Pancreas (tissue), 10 donors: ENCODE measurements around the gene GBF1. TPM values are rescaled to one million over a fixed set of nuclear protein-coding genes. Genes with fewer than 3 reads are reported as not detected.
A peak's percentile ranks its signal among the peaks of the same experiment; 100 is the strongest.
"Not testable (repeated sequence)": the region's sequence is repeated elsewhere in the genome, so short reads cannot be mapped to it uniquely, and the experiment has no call there.

Experiments
- ATAC-seq, 4 donors: fragments of 200-7000 bp; cut with Tn5 transposase; one replicate each; pipeline versions ENCODE4 v1.8.0 to v1.9.1; 2020; ENCODE audit warnings: mild to moderate bottlenecking in 4 of 4, moderate library complexity in 4 of 4
- DNase-seq, 6 donors: peaks; one replicate each; pipeline ENCODE4 v3.0.0-alpha.2; 2020
- FAIRE-seq: peaks from 2 replicates; lab custom pipeline; 2012; peaks lifted over from hg19 to GRCh38; lab: Jason Lieb, UNC
- H3K27ac ChIP-seq, 4 donors: fragments of 200-600 bp; sonication (generic); 1 replicate in 3 of 4; 2 replicates in 1 of 4; pipeline versions ENCODE4 v1.5.0 to v1.8.0; 2020
- H3K27me3 ChIP-seq, 4 donors: fragments of 200-600 bp; one replicate each; pipeline ENCODE4 v1.8.0; 2021
- H3K36me3 ChIP-seq, 3 donors: fragments of 200-600 bp; sonication (generic) in 1 of 3; one replicate each; pipeline versions ENCODE4 v1.5.0 to v1.8.0; 2020 to 2021
- H3K4me1 ChIP-seq, 3 donors: fragments of 200-600 bp; one replicate each; pipeline ENCODE4 v1.8.0; 2021
- H3K4me3 ChIP-seq, 4 donors: fragments of 200-600 bp; sonication (generic) in 2 of 4; one replicate each; pipeline versions ENCODE4 v1.5.0 to v1.8.0; 2020 to 2021
- H3K9me3 ChIP-seq, 4 donors: fragments of 200-600 bp; one replicate each; pipeline ENCODE4 v1.8.0; 2021
- CTCF ChIP-seq, 4 donors: fragments of 200-600 bp; sonication (generic) in 3 of 4; IDR thresholded peaks; one replicate each; pipeline versions ENCODE4 v1.5.0 to v1.8.0; 2021; ENCODE audit warnings: antibody characterized with exemption in 4 of 4
- WGBS, 2 donors: extraction: QIAGEN DNeasy Blood & Tissue Kit; methylation state at CpG; one replicate each; pipeline ENCODE4 v1.1.7; 2013; 5-methylcytosine and 5-hydroxymethylcytosine counted together
- intact Hi-C, 3 donors: fragments of 100-400 bp; cut with DNase I; formaldehyde crosslinking; loops; one replicate each; pipeline versions ENCODE4 v1.11.1 to v1.14.2; 2022
- polyA plus RNA-seq, 2 donors: library from polyadenylated mRNA; stranded (reverse); fragments of 200-250 nt; gene quantifications; one replicate each; pipeline ENCODE4 v1.2.3, GENCODE V29; 2013
- total RNA-seq, 6 donors: library from RNA; stranded (reverse); fragmentation: NEBNext Ultra II Directional in 4 of 6; extraction: Animal tissue kit (Norgen Biotek cat#: 25700) in 4 of 6; gene quantifications; one replicate each; pipeline versions ENCODE4 v1.2.1 to v1.2.4, GENCODE V29; 2021 to 2023
- donor health status: healthy with polysubstance abuse.
- donor health status: DM: no; HTN: no; CAD: no; lungs with moderate emphysema.
- donor health status: DM: no; HTN: no; CAD: no.
- donor health status: control.
- donor health status: control.
- donor health status: Bipolar disorder and iron deficiency.
- donor health status: DM: yes; HTN: yes; CAD: no.
- donor health status: DM: no; HTN: no; CAD: no.
- donor health status: DM: no; HTN: no; CAD: no.
- donor health status: DM: yes; HTN: yes; CAD: no.

The GBF1 gene
- total and polyA plus RNA-seq, 8 donors = 14.9 to 27.6 (median 18.2) TPM

DNA sequence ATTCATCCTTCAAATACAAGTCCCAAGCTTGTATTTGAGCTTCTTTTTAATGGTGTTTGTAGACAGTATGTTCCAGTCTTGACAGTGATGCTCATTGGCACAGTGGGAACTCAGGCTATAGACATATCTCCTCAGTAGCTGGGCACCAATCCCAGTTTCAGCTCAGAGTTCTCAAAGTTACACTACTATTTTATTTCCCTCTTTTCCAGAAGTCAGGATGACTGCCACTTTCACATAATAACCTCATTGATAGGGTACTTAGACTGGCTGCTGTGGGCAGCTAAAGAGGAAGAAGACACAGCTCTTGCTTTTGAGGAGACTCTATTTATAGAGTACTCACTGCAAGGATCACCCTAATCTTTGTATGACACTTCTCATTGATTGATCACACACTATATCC, 2.4 kb downstream of the GBF1 start:
- ATAC-seq (no peak), DNase-seq (no peak), FAIRE-seq (no peak)
- H3K36me3 ChIP-seq = no peaks in the 10 kb centered on the region
- peak overlapping the region in 1 of 4 donors; percentile 8 for H3K4me3 ChIP-seq
- no peaks in the 10 kb centered on the region for H3K27me3 ChIP-seq
- TF ChIP-seq CTCF (IDR thresholded peaks at IDR 0.05) = no peak
- intact Hi-C loops = no loop called here
- peaks cover 20 to 26% (median 21%) of the 10 kb centered on the region in 3 donors for H3K4me1 ChIP-seq
- no peak overlapping the region for H3K27ac ChIP-seq
- no peaks in the 10 kb centered on the region for H3K9me3 ChIP-seq

DNA sequence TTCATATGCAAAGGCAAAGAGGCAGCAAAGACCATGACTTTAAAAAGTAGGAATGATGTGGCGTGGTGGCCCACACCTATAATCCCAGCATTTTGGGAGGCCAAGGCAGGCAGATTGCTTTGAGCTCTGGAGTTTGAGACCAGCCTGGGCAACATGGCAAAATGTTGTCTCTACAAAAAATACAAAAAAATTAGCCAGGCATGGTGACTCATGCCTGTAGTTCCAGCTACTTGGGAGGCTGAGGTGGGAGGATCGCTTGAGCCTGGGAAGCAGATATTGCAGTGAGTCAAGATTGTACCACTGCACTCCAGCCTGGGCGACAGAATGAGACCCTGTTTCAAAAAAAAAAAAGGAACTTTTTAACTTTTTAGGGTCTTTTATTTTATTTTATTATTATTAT, 7.2 kb downstream of the GBF1 start:
- ATAC-seq, H3K27me3 ChIP-seq, H3K4me3 ChIP-seq, H3K9me3 ChIP-seq, FAIRE-seq, H3K27ac ChIP-seq, H3K36me3 ChIP-seq, DNase-seq, intact Hi-C loops: not testable (repeated sequence)
- H3K4me1 ChIP-seq = peaks cover 12 to 16% (median 12%) of the 10 kb centered on the region in 3 donors
- 95 to 98% methylated on average over 3 of the region's 3 CpGs for WGBS, 2 donors

DNA sequence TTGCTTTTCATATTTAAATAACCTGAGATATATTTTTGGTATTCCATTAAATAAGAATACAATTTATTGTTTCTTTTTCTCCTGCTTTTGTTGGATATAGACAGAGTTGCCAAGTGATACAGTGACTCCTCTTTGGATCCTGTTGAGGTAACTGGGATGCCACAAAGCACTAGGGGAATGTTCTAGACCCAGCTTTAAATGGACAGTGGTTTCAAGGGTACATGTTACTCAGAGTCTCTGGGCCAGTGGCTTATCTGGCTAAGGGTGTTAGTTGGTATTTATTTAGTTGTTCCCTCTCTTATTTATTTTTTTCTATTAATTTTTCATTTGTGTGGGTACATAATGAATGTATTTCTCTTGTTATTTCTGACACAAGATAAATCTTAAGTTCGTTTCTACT, 9.1 kb downstream of the GBF1 start:
- WGBS, 2 donors = 27 to 42% methylated on average over 1 of the region's 1 CpG
- peaks cover 0 to 4% (median 0%) of the 10 kb centered on the region in 3 donors for H3K4me1 ChIP-seq
- no peak for FAIRE-seq

DNA sequence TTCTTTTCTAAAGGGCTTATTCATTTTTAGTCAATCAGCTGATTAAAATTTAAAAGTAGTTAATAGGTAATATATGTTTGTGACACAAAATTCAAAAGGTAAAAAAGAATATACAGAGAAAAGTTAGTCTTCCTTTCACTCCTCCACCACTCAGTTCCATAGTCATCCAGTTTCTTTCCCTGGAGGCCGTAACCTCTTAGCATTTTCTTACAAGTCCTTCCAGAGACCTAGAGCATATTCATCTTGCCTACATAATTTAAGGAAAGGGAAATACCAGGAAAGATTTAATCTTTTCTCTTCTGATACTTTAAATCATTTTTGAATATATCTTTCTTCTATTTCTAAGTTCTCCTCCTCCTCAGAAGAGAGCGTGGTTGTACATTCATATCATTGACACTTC, 10.1 kb downstream of the GBF1 start:
- WGBS, 2 donors = 96 to 99% methylated on average over 2 of the region's 2 CpGs
- peaks cover 0 to 4% (median 0%) of the 10 kb centered on the region in 3 donors for H3K4me1 ChIP-seq
- FAIRE-seq (no peak), DNase-seq (no peak), ATAC-seq (no peak)
- intact Hi-C loops = no loop called here
- H3K9me3 ChIP-seq = no peaks in the 10 kb centered on the region
- no peak for TF ChIP-seq CTCF (IDR thresholded peaks at IDR 0.05)
- no peak overlapping the region for H3K27ac ChIP-seq
- H3K4me3 ChIP-seq = no peak overlapping the region
- peaks cover 0 to 10% (median 1%) of the 10 kb centered on the region in 3 donors for H3K36me3 ChIP-seq
- H3K27me3 ChIP-seq = no peaks in the 10 kb centered on the region

More for the DNA sequence above, 9.1 kb downstream of the GBF1 start:
- ATAC-seq (no peak), DNase-seq (no peak)
- H3K9me3 ChIP-seq = no peaks in the 10 kb centered on the region
- TF ChIP-seq CTCF (IDR thresholded peaks at IDR 0.05) = no peak
- no peaks in the 10 kb centered on the region for H3K27me3 ChIP-seq
- intact Hi-C loops = no loop called here
- H3K36me3 ChIP-seq = peaks cover 0 to 1% (median 0%) of the 10 kb centered on the region in 3 donors
- no peak overlapping the region for H3K27ac ChIP-seq
- H3K4me3 ChIP-seq = no peak overlapping the region

DNA sequence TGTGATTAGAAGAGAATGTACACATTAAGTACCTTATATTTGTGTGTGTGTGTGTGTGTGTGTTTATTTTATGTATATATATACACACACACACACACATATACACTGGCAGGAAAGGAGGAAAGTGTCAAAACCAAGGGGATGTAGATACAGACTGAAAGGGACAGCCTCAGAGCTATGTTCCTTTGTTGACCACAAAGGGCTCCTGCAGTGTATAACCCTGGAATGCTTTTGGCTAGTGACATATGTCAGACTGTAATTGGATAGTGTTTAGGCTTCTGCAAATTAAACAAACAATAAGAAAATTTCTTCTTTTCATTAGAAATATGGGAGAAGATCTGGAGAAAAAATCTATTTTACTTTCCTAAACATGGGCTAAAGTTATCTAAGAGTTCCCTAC, 15.9 kb downstream of the GBF1 start:
- TF ChIP-seq CTCF (IDR thresholded peaks at IDR 0.05) = no peak
- H3K27me3 ChIP-seq = no peaks in the 10 kb centered on the region
- no peak overlapping the region for H3K27ac ChIP-seq
- intact Hi-C loops = no loop called here
- DNase-seq (no peak), FAIRE-seq (no peak), ATAC-seq (no peak)
- peaks cover 4 to 19% (median 7%) of the 10 kb centered on the region in 3 donors for H3K36me3 ChIP-seq
- H3K4me3 ChIP-seq = no peak overlapping the region
- H3K9me3 ChIP-seq = no peaks in the 10 kb centered on the region
- peaks cover 6 to 25% (median 11%) of the 10 kb centered on the region in 3 donors for H3K4me1 ChIP-seq
